HS-27A (cell line): Measurements from ENCODE around the gene GRM7.

Experiments
- DNase-seq: peaks from one replicate; pipeline ENCODE4 v3.0.0-alpha.2; 2012; ENCODE audit warnings: low read depth, missing footprints

Gene GRM7

GRCh38 chr3:7241584-7242302 lies 380.8 kb downstream of the GRM7 start:
- no peak for DNase-seq

- DNase-seq: no peak
Observed at GRCh38 chr3:7242303-7242635, 381.4 kb downstream of the GRM7 start.

GRCh38 chr3:7249493-7250076 lies 388.7 kb downstream of the GRM7 start:
- DNase-seq: no peak

- DNase-seq: no peak
Observed at GRCh38 chr3:7254251-7254650, 393.3 kb downstream of the GRM7 start.

- no peak for DNase-seq
Observed at GRCh38 chr3:7260975-7261374, 400.1 kb downstream of the GRM7 start.

- no peak for DNase-seq
Observed at GRCh38 chr3:7263347-7264195, 402.7 kb downstream of the GRM7 start.

- DNase-seq: no peak
Observed at GRCh38 chr3:7264196-7264526, 403.2 kb downstream of the GRM7 start.

- DNase-seq: no peak
Observed at GRCh38 chr3:7265736-7266135, 404.8 kb downstream of the GRM7 start.

GRCh38 chr3:7266551-7266950 lies 405.6 kb downstream of the GRM7 start:
- DNase-seq: no peak

GRCh38 chr3:7270731-7271130 lies 409.8 kb downstream of the GRM7 start:
- DNase-seq: no peak

- no peak for DNase-seq
Observed at GRCh38 chr3:7271631-7272030, 410.7 kb downstream of the GRM7 start.

- DNase-seq: no peak
Observed at GRCh38 chr3:7272203-7272602, 411.3 kb downstream of the GRM7 start.

- no peak for DNase-seq
Observed at GRCh38 chr3:7275396-7275795, 414.5 kb downstream of the GRM7 start.

GRCh38 chr3:7280318-7280717 lies 419.4 kb downstream of the GRM7 start:
- no peak for DNase-seq

GRCh38 chr3:7282988-7283387 lies 422.1 kb downstream of the GRM7 start:
- no peak for DNase-seq

GRCh38 chr3:7285505-7285904 lies 424.6 kb downstream of the GRM7 start:
- DNase-seq: no peak

GRCh38 chr3:7288133-7288532 lies 427.2 kb downstream of the GRM7 start:
- no peak for DNase-seq

- no peak for DNase-seq
Observed at GRCh38 chr3:7289121-7289520, 428.2 kb downstream of the GRM7 start.

- DNase-seq: no peak
Observed at GRCh38 chr3:7290077-7290825, 429.3 kb downstream of the GRM7 start.

GRCh38 chr3:7292362-7292761 lies 431.4 kb downstream of the GRM7 start:
- DNase-seq: no peak

GRCh38 chr3:7293286-7293685 lies 432.4 kb downstream of the GRM7 start:
- DNase-seq: no peak

- DNase-seq: no peak
Observed at GRCh38 chr3:7305561-7305960, 444.6 kb downstream of the GRM7 start.

GRCh38 chr3:7306901-7307300 lies 446.0 kb downstream of the GRM7 start:
- no peak for DNase-seq
